Keratinocyte (primary cell): ENCODE results near the gene LAMA2. TPM values are rescaled to one million over a fixed set of nuclear protein-coding genes. Genes with fewer than 3 reads are reported as not detected.

Experiments
- DNase-seq: peaks from one replicate; pipeline ENCODE4 v3.0.0-alpha.2; 2011; ENCODE audit warnings: low read depth, missing footprints, low spot score
- FAIRE-seq: peaks from 2 replicates; lab custom pipeline; 2011; peaks lifted over from hg19 to GRCh38; lab: Jason Lieb, UNC
- H2AFZ ChIP-seq: 2 replicates; pipeline ENCODE4 v1.6.0; 2012; ENCODE audit warnings: low read length, control low read depth, inconsistent platforms; ENCODE audit not compliant: control insufficient read depth
- H3K27ac ChIP-seq: 2 replicates; pipeline ENCODE4 v1.5.1; 2011; ENCODE audit warnings: low read length; ENCODE audit not compliant: control insufficient read depth, insufficient read depth
- H3K27me3 ChIP-seq: 3 replicates; pipeline ENCODE4 v1.6.0; 2011; ENCODE audit warnings: low read length; ENCODE audit not compliant: control insufficient read depth, insufficient read depth; ENCODE audit errors: extremely low read depth
- H3K36me3 ChIP-seq, 2 experiments: 2 replicates in 1 of 2; 3 replicates in 1 of 2; pipeline ENCODE4 v1.5.1; 2011; ENCODE audit warnings: low read length in 2 of 2, mild to moderate bottlenecking in 1 of 2; ENCODE audit not compliant: control insufficient read depth in 2 of 2, insufficient read depth in 2 of 2; ENCODE audit errors: extremely low read depth in 1 of 2
- H3K4me1 ChIP-seq: 3 replicates; pipeline ENCODE4 v1.5.1; 2011; ENCODE audit warnings: low read length; ENCODE audit not compliant: control insufficient read depth, insufficient read depth; ENCODE audit errors: extremely low read depth
- H3K4me2 ChIP-seq: 3 replicates; pipeline ENCODE4 v1.6.0; 2011; ENCODE audit warnings: low read depth, low read length; ENCODE audit not compliant: control insufficient read depth, insufficient read depth; ENCODE audit errors: extremely low read depth
- H3K4me3 ChIP-seq, 3 experiments: fragments of 200-600 bp in 1 of 3; sonication (generic) in 1 of 3; 2 replicates in 2 of 3; 3 replicates in 1 of 3; pipeline ENCODE4 v1.5.1; 2011 to 2016; ENCODE audit warnings: low read length in 3 of 3, mild to moderate bottlenecking in 3 of 3, control low read depth in 2 of 3, inconsistent platforms in 1 of 3, low read depth in 1 of 3, mixed read lengths in 1 of 3, mixed run types in 1 of 3, moderate library complexity in 1 of 3; ENCODE audit not compliant: control insufficient read depth in 2 of 3, insufficient read depth in 2 of 3; ENCODE audit errors: extremely low read depth in 1 of 3
- H3K79me2 ChIP-seq: 2 replicates; pipeline ENCODE4 v1.6.0; 2012; ENCODE audit warnings: low read length; ENCODE audit not compliant: control insufficient read depth, insufficient read depth
- H3K9ac ChIP-seq: 3 replicates; pipeline ENCODE4 v1.6.0; 2011; ENCODE audit warnings: low read length; ENCODE audit not compliant: control insufficient read depth, insufficient read depth; ENCODE audit errors: extremely low read depth
- H3K9me1 ChIP-seq: 3 replicates; pipeline ENCODE4 v1.6.0; 2011; ENCODE audit warnings: low read length; ENCODE audit not compliant: control insufficient read depth, insufficient read depth; ENCODE audit errors: extremely low read depth
- H3K9me3 ChIP-seq: 2 replicates; pipeline ENCODE4 v1.5.1; 2012; ENCODE audit warnings: low read depth, low read length; ENCODE audit not compliant: control insufficient read depth
- H4K20me1 ChIP-seq: 3 replicates; pipeline ENCODE4 v1.6.0; 2011; ENCODE audit warnings: low read length; ENCODE audit not compliant: control insufficient read depth, insufficient read depth; ENCODE audit errors: extremely low read depth
- EZH2 ChIP-seq: IDR thresholded peaks from one replicate; pipeline ENCODE4 v1.6.1; 2012; ENCODE audit warnings: inconsistent platforms, mild to moderate bottlenecking, low read length, moderate library complexity
- dilution Hi-C: fragments of 300-500 bp; cut with MboI; formaldehyde crosslinking; loops from one replicate; pipeline ENCODE4 v1.7.0; 2020; ENCODE audit warnings: low sequenced_read_pairs; ENCODE audit not compliant: extremely low pct_ligation_motif_present
- polyA plus RNA-seq, 5 experiments: library from polyadenylated mRNA; depleted of rRNA in 3 of 5; stranded (reverse) in 3 of 5; stranded (forward) in 1 of 5; unstranded in 1 of 5; fragments of >200 nt; gene quantifications; 1 replicate in 1 of 5; 2 replicates in 3 of 5; 3 replicates in 1 of 5; pipeline versions ENCODE4 v1.2.1 to v1.2.3, GENCODE V29; 2011 to 2012; ENCODE audit warnings: missing spikeins in 2 of 5, low read depth in 1 of 5, low replicate concordance in 1 of 5
- TF ChIP-seq, protein P1 (sequence below), 3 experiments: IDR thresholded peaks in 1 of 3; conservative IDR thresholded peaks in 1 of 3; optimal IDR thresholded peaks in 1 of 3; 2 replicates in 2 of 3; 3 replicates in 1 of 3; pipeline versions ENCODE3 to v1.5.1; 2011; ENCODE audit warnings: low read length in 3 of 3, mild to moderate bottlenecking in 3 of 3, moderate library complexity in 2 of 3, control low read depth in 1 of 3, inconsistent platforms in 1 of 3; ENCODE audit not compliant: insufficient read depth in 2 of 3; ENCODE audit errors: extremely low read depth in 1 of 3

Gene LAMA2
- polyA plus RNA-seq, 1 donor (not counting 4 experiments of a cell fraction or from before 2014, with no cell fraction given), result 1.4 TPM

- FAIRE-seq (no peak), DNase-seq (no peak)
- Histone ChIP-seq H3K4me2 (no peak overlapping the region), H2AFZ (no peak overlapping the region), H4K20me1 (no peaks in the 10 kb centered on the region), H3K36me3 (no peaks in the 10 kb centered on the region), H3K27ac (no peak overlapping the region), H3K79me2 (no peaks in the 10 kb centered on the region), H3K9me3 (no peaks in the 10 kb centered on the region), H3K9me1 (no peaks in the 10 kb centered on the region), H3K9ac (no peak overlapping the region), H3K4me3 (no peak overlapping the region), H3K27me3 (no peaks in the 10 kb centered on the region), H3K4me1 (no peaks in the 10 kb centered on the region)
- dilution Hi-C loops, result no loop called here
- TF ChIP-seq, protein P1, sequence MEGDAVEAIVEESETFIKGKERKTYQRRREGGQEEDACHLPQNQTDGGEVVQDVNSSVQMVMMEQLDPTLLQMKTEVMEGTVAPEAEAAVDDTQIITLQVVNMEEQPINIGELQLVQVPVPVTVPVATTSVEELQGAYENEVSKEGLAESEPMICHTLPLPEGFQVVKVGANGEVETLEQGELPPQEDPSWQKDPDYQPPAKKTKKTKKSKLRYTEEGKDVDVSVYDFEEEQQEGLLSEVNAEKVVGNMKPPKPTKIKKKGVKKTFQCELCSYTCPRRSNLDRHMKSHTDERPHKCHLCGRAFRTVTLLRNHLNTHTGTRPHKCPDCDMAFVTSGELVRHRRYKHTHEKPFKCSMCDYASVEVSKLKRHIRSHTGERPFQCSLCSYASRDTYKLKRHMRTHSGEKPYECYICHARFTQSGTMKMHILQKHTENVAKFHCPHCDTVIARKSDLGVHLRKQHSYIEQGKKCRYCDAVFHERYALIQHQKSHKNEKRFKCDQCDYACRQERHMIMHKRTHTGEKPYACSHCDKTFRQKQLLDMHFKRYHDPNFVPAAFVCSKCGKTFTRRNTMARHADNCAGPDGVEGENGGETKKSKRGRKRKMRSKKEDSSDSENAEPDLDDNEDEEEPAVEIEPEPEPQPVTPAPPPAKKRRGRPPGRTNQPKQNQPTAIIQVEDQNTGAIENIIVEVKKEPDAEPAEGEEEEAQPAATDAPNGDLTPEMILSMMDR (optimal IDR thresholded peaks at IDR 0.05 in 1 of 3, IDR thresholded peaks at IDR 0.05 in 1 of 3, conservative IDR thresholded peaks at IDR 0.05 in 1 of 3; ENCODE audit: extremely low read depth in 1 of 3, insufficient read depth in 2 of 3, low read length in 3 of 3), result no peak
- no peak for TF ChIP-seq EZH2
Measured at GRCh38 chr6:128918886-128919285, 35.9 kb downstream of the LAMA2 start.

DNA sequence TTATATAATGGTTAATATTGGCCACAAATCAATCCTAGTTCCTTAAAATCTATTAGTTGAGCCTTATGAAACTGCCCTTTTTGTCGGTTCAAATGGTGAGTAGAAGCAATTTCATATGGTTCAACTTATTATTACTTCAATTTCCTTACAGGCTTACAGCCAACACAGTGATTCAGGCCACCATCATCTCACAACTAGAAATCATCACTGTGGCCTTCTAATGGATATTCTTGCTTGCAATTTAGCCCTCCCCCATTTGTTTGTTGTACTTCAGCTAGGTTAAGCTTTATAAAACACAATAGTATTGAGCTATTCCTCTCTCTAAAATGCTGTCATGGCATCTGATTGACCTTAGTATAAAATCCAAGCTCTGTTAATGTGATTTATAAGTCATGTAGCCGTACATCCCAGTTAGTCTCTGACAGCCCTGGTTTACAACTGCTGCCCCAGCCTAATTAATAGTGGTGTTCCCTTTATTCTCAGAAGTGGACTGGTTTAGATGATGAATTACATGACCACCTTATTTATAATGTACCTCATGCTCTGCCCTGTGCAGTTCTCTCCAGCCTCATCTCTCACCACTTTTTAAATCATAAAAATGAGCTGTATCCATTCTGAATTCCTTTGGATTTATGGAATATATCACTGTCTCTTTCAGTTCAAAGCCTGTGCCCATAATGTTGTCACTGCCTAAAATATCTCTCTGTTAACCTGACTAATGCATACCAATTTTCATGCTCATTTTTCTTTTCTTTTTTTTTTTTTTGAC is 36.7 kb downstream of the LAMA2 start:
- dilution Hi-C loops, result no loop called here
- H3K9me1 ChIP-seq, result no peaks in the 10 kb centered on the region
- no peak overlapping the region for H3K4me3 ChIP-seq
- H4K20me1 ChIP-seq, result no peaks in the 10 kb centered on the region
- no peaks in the 10 kb centered on the region for H3K36me3 ChIP-seq
- FAIRE-seq, result no peak
- H3K4me2 ChIP-seq, result no peak overlapping the region
- no peaks in the 10 kb centered on the region for H3K9me3 ChIP-seq
- DNase-seq, result no peak
- no peaks in the 10 kb centered on the region for H3K79me2 ChIP-seq
- H3K27ac ChIP-seq, result no peak overlapping the region
- no peaks in the 10 kb centered on the region for H3K4me1 ChIP-seq
- TF ChIP-seq, protein P1 (optimal IDR thresholded peaks at IDR 0.05 in 1 of 3, IDR thresholded peaks at IDR 0.05 in 1 of 3, conservative IDR thresholded peaks at IDR 0.05 in 1 of 3; ENCODE audit: extremely low read depth in 1 of 3, insufficient read depth in 2 of 3, low read length in 3 of 3), result no peak
- TF ChIP-seq EZH2, result no peak
- no peaks in the 10 kb centered on the region for H3K27me3 ChIP-seq
- H2AFZ ChIP-seq, result no peak overlapping the region
- no peak overlapping the region for H3K9ac ChIP-seq
